ENCODE data around the gene ANXA4.
"Not testable (repeated sequence)": the region's sequence is repeated elsewhere in the genome, so short reads cannot be mapped to it uniquely, and the experiment has no call there.

ANXA4 gene

GRCh38 chr2:69755862-69756467 is 14.0 kb downstream of the ANXA4 start:
- no peak for DNase-seq

GRCh38 chr2:69762025-69762424 is 20.1 kb downstream of the ANXA4 start:
- no peak for DNase-seq

GRCh38 chr2:69762513-69763494 is 20.9 kb downstream of the ANXA4 start:
- DNase-seq, result no peak

DNA sequence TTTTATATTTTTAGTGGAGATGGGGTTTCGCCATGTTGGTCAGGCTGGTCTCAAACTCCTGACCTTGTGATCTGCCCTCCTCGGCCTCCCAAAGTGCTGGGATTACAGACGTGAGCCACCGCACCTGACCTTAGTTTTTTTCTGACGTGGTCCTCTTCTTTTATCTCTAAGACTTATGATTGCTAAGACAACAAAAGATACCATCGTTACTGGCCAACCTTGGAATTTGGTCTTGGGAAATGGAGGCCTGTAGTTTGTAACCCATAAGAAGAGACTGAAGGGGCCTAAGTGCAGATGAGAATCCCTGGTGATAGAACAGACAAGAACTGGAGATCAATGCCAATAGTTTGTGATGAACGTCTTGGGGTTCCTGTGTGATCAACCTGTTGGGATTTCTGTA is 21.9 kb downstream of the ANXA4 start:
- not testable (repeated sequence) for DNase-seq

GRCh38 chr2:69764286-69765095 is 22.6 kb downstream of the ANXA4 start:
- no peak for DNase-seq

DNA sequence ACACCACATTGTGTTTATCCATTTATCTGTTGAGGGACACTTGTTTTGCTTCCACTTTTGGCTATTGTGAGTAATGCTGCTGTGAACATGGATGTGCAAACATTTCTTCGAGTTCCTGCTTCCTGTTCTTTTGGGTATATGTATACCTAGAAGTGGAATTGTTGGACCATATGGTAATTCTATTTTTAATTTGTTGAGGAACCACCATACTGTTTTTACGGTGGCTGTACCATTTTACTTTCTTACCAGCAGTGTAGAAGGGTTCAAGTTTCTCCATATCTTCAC is 23.1 kb downstream of the ANXA4 start:
- no peak for DNase-seq

- no peak for DNase-seq
Observed at GRCh38 chr2:69766014-69766413, 24.1 kb downstream of the ANXA4 start.

- no peak for DNase-seq
Observed at GRCh38 chr2:69767034-69767433, 25.1 kb downstream of the ANXA4 start.

DNA sequence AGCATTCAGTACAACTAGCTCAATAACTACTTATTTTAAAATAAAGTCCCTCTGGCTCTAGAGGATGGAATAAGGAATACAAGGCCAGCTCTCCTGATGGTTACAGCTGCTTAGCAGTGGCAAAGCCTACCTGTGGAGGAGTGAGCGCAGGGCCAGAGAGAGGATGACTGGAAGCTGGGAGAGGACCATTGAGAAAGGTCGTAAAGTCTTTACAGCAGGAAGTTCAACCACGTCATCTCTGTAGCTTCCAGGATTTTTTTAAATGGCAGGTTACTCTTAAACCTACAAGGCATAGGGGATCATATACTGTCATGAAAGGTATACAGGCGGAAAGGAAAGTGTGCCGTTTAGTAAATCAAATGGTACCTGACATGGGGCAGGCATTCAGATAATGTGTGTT is 26.3 kb downstream of the ANXA4 start:
- no peak for DNase-seq

GRCh38 chr2:69768789-69769188 is 26.9 kb downstream of the ANXA4 start:
- DNase-seq, result no peak

DNA sequence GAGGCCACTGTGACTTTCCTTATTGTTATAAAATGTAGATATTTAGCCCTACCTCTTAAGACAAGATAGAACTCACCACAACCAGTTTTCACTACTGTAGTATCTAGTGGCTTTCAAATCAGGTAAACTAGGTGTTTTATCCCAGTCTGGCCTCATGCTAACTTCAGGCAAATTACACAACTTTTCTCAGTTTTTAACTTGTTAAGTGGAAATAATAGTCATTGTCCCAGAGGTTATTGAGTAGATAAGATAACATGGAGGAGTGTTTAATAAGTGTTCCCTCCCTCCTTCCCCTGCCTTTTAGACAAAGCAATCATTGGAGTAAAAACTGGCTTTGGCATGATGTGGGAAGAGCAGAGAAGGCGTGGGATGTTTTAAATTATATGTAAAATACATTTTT is 27.3 kb downstream of the ANXA4 start:
- DNase-seq, result no peak

GRCh38 chr2:69770193-69770702 is 28.3 kb downstream of the ANXA4 start:
- DNase-seq, result no peak

GRCh38 chr2:69770747-69771146 is 28.8 kb downstream of the ANXA4 start:
- no peak for DNase-seq

- DNase-seq, result no peak
Observed at GRCh38 chr2:69771461-69771860, 29.5 kb downstream of the ANXA4 start.

DNA sequence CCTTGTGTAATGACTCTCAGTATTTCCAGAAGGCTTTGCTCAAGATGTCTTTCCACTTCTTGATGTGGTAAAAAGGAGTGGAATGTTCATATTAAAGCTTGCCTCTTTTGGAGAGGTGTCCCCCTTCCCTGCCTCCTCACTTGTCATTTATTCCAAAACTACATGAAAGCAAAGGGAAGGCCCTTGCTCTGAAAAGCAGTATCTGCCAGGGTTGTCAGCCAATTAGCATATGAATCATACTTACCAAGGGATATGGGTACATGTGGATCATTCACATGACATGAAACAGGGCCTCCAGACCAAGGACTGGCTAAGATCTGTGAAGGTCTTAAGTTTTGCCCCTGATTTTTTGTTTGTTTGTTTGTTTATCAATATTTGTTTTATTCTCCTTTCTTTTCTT is 31.3 kb downstream of the ANXA4 start:
- DNase-seq, result no peak

DNA sequence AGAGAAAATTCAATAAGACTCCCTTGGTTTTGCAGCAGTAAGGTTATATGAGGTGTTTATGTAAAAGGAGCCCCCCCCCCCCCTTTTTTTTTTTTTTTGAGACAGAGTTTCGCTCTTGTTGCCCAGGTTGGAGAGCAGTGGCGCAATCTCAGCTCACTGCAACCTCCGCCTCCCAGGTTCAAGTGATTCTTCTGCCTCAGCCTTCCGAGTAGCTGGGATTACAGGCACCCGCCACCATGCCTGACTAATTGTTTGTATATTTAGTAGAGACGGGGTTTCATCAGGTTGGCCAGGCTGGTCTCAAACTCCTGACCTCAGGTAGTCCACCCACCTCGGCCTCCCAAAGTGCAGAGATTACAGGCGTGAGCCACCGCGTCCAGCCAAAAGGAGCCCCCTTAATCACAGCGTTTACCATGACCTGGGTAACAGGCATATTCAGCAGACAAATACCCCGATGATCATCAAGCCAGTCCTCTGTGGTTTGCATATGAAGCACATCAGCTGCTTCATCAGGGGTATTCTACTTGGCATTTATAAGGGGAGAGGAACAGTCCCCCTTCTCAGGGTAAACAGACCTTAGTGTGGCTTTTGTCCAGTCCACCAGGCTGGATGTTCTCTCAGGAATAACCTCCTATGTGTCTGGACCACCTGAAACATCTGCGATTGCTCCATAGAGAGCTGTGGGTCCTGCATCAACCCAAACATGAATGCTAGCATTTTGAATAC is 32.5 kb downstream of the ANXA4 start:
- DNase-seq, result not testable (repeated sequence)

DNA sequence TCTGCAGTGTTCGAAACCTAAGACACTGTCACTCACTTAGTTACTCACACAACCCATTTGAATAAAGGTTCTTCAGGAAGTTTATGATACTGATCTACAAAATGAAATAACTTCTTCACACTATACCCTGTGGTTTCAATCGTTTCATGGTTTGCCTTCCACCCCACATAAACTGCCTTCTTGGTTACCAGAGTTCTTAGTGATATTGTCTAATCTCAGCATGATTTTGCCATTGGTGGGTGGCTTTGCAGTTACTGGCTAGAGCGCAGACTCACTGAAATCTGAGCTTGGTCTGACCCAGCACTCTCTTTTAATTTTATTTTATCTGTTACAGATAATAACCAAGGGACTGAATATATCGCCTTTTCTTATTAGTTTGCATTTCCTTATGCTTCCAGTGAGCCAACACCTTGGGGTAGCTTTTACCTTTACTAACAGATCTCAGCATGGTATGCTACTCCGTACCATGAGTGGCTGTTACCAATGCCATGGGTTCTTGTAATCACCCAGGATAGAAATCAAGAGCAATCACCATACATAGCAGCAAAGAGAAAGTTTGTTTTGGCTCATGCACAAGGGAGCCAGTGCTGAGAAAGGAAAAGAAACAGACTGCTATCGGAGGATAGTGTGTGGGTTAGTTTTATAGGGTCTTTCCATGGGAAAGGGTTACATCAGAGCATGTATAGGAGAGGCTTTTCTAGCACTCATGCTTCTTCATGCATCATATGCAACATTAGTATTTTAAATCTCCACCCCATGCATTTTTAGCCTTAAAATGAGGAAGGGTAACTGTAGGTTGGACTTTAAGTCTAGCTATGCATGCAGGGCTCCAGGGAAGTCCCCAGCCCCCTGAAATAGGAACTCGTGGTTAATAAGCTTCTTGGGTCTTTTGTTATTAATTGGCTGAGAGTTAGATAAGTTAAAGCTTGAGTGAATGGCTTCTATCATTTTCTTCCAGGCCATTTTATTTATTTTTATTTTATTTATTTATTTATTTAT is 33.3 kb downstream of the ANXA4 start:
- no peak for DNase-seq

DNA sequence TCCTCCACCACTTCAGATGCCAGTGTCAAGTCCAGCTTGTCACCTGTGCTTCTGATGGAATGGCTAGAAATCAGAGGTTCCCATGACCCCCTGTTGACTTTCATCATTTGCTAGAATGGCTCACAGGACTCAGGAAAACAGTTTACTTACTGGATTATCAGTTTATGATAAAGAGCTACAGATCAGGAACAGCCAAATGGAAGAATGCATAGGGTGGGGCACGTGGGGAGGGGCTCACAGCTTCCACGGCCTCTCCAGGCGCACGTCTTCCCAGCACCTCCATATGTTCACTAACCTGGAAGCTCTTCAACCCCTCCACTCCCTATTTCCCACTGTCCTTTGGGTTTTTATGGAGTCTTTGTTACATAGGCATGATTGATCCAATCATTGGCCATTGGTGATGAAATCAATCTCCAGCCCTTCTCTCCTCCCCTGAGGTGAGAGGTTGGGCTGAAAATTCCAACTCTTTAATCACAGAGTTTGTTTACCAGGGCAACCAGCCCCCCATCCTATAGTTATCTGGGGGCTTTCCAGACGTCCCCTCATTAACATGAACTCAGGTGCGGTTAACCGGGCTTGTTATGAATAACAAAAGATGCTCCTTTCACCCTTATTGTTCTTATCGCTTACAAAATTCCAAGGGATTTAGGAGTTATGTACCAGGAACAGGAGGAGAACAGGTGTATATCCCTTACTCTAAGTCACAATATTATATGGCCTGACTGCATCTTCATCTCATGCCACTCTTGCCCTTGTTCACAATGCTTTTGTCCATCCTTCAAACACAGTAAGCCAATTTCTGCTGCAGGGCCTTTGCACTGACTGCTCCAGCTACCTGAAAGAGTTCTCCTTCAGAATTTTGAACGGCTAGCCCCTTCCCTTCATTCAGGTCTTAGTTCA is 35.2 kb downstream of the ANXA4 start:
- DNase-seq, result no peak

DNA sequence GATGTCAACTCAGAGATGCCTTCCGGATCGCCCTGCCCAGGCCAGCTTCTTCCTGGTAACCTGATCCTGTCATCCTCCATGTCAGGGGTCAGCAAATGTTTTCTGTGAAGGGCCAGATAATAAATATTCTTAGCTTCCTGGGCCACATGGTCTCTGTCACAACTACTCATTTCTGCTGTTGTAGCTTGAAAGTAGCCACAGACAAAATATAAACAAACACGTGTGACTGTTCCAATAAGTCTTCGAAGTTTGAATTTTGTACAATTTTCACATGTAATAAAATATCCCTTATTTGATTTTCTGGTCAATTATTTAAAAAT is 35.8 kb downstream of the ANXA4 start:
- no peak for DNase-seq

- DNase-seq, result no peak
Observed at GRCh38 chr2:69779258-69780001, 37.5 kb downstream of the ANXA4 start.

Measured in NCI-H187 treated with DMSO at 0.1 percent for 48 hours (cell line).